KG1 (cell line): ENCODE results near the gene RTF2.

ENCODE experiments used
- DNase-seq: peaks from one replicate; lab custom pipeline; 2025; lab: John Stamatoyannopoulos, UW

RTF2 gene

GRCh38 chr20:56439771-56440291, 28.6 kb upstream of the RTF2 start:
- DNase-seq, result no peak

GRCh38 chr20:56440346-56441007, 27.9 kb upstream of the RTF2 start:
- DNase-seq, result peak; percentile 76

- DNase-seq, result no peak
These were observed 25.8 kb upstream of the RTF2 start for GRCh38 chr20:56442389-56443365.

- no peak for DNase-seq
These were observed 24.5 kb upstream of the RTF2 start for GRCh38 chr20:56443654-56444540.

- no peak for DNase-seq
These were observed 23.3 kb upstream of the RTF2 start for GRCh38 chr20:56445130-56445529.

- DNase-seq, result no peak
These were observed 22.9 kb upstream of the RTF2 start for GRCh38 chr20:56445540-56445939.

GRCh38 chr20:56447227-56447626, 21.2 kb upstream of the RTF2 start:
- no peak for DNase-seq

- DNase-seq, result no peak
These were observed 19.0 kb upstream of the RTF2 start for GRCh38 chr20:56449459-56449858.

GRCh38 chr20:56451056-56451765, 17.2 kb upstream of the RTF2 start:
- no peak for DNase-seq

GRCh38 chr20:56453352-56453751, 15.1 kb upstream of the RTF2 start:
- no peak for DNase-seq

GRCh38 chr20:56454754-56455153, 13.7 kb upstream of the RTF2 start:
- no peak for DNase-seq

GRCh38 chr20:56458206-56458821, 10.1 kb upstream of the RTF2 start:
- DNase-seq, result no peak

GRCh38 chr20:56460459-56460858, 8.0 kb upstream of the RTF2 start:
- DNase-seq, result no peak

GRCh38 chr20:56461576-56461975, 6.9 kb upstream of the RTF2 start:
- no peak for DNase-seq

GRCh38 chr20:56463428-56463827, 5.0 kb upstream of the RTF2 start:
- peak; percentile 56 for DNase-seq

GRCh38 chr20:56465997-56466396, 2.4 kb upstream of the RTF2 start:
- peak; percentile 60 for DNase-seq

GRCh38 chr20:56467968-56468315, 485 bp upstream of the RTF2 start:
- no peak for DNase-seq

- DNase-seq, result no peak
These were observed 636 bp downstream of the RTF2 start for GRCh38 chr20:56469077-56469449.

- peak; percentile 29 for DNase-seq
These were observed 15.5 kb downstream of the RTF2 start for GRCh38 chr20:56483970-56484369.

- DNase-seq, result no peak
These were observed 18.8 kb downstream of the RTF2 start for GRCh38 chr20:56487216-56487615.

- DNase-seq, result no peak
These were observed 20.1 kb downstream of the RTF2 start for GRCh38 chr20:56488566-56488965.
